Heart left ventricle (tissue), 13 donors: ENCODE data around the gene STBD1.

Experiments used
- POLR2A ChIP-seq, 2 donors: fragments of 450-650 bp; IDR thresholded peaks; one replicate each; pipeline ENCODE4 v1.6.1; 2017; ENCODE audit warnings: antibody characterized with exemption in 2 of 2, mild to moderate bottlenecking in 2 of 2, moderate library complexity in 2 of 2
- TF ChIP-seq, protein P1 (sequence below), 12 donors: fragments of 200-600 bp; sonication (generic) in 4 of 12; IDR thresholded peaks; one replicate each; pipeline versions ENCODE4 v1.5.0 to v1.8.0; 2018 to 2022; ENCODE audit warnings: antibody characterized with exemption in 12 of 12, mild to moderate bottlenecking in 5 of 12
- donor health status: ischemic (EF 13 %, LVEDD 7.1; RV severe dilation, severe dysfunction).
- donor health status: DM: no; HTN: yes; CAD: no.
- donor health status: DM: no; HTN: no; CAD: no.
- donor health status: ischemic (EF 25% LVEDD 6.9; RV normal size, moderate dysfunction).
- donor health status: ischemic (EF 25% LVEDD 5.7; RV mildly dilated, moderate dysfunction).
- donor health status: ischemic (EF 35%, LVEDD 5.7; RV mildly dilated, moderate dysfunction).
- donor health status: nonischemic (EF 11% LVEDD 7.7; RV severe dilation, severe dysfunction).
- donor health status: DM: yes; HTN: yes; CAD: no.
- donor health status: PGD.
- donor health status: ischemic (EF 29% LVEDD 5.4; RV normal size, mild dysfunction).
- donor health status: nonischemic (EF 23%, LVEDD 6.1; RV moderate dilation, normal function).

DNA sequence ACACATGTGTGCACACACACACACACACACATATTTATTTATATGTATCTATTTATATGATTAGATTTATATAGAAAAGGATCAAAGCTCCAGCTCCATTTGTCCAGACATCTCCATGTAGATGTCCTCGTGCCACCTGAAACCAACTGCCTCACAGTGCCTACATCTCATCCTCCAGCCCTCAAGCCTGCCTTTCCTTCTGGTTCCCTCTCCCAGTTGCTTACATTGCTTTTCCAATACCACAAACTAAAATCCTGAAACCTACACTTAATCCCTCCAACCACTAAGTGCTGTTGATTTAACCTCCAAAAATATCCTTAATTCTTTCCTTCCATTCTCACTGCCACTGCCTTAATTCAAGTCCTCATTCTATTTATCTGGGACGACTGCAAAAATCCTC lies 51.4 kb downstream of the STBD1 start:
- TF ChIP-seq, protein P1, sequence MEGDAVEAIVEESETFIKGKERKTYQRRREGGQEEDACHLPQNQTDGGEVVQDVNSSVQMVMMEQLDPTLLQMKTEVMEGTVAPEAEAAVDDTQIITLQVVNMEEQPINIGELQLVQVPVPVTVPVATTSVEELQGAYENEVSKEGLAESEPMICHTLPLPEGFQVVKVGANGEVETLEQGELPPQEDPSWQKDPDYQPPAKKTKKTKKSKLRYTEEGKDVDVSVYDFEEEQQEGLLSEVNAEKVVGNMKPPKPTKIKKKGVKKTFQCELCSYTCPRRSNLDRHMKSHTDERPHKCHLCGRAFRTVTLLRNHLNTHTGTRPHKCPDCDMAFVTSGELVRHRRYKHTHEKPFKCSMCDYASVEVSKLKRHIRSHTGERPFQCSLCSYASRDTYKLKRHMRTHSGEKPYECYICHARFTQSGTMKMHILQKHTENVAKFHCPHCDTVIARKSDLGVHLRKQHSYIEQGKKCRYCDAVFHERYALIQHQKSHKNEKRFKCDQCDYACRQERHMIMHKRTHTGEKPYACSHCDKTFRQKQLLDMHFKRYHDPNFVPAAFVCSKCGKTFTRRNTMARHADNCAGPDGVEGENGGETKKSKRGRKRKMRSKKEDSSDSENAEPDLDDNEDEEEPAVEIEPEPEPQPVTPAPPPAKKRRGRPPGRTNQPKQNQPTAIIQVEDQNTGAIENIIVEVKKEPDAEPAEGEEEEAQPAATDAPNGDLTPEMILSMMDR (IDR thresholded peaks at IDR 0.05), result no peak
- TF ChIP-seq POLR2A (IDR thresholded peaks at IDR 0.05), result no peak
